Stimulated activated CD4-positive, alpha-beta T cell treated with anti-CD3 and anti-CD28 coated beads, Interleukin-1b, Interleukin-23, amount 100 ng/mL, for 48 hours (primary cell): Measurements from ENCODE around the gene FUT1.
A peak's percentile ranks its signal among the peaks of the same experiment; 100 is the strongest.
"Not testable (repeated sequence)": the region's sequence is repeated elsewhere in the genome, so short reads cannot be mapped to it uniquely, and the experiment has no call there.

Source experiments
- DNase-seq: peaks from one replicate; pipeline ENCODE4 v3.0.0-alpha.2; 2020

The FUT1 gene

DNA sequence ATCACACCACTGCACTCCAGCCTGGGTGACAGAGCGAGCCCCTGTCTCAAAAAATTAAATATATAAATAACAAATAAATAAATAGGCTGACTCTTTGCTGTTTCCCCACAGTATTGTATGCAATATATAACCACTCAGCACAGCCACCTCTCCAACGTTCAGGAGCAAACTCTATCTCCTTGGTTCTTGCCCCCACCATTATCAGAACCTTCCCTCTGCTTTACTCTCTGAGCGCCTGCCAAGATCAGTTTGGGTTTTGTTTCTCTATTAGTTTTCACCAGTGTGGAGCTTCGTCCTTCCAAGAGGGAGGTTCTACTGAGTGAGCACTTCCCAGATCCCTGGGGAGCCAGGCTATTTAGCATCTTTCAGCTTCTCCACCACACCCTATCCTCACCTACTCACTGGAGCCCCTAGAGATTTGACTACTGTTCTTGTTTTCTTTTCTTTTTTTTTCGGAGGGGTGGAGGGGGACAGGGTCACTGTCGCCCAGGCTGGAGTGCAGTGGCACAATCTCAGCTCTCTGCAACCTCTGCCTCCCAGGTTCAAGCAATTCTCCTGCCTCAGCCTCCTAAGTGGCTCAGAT lies 15.8 kb upstream of the FUT1 start:
- not testable (repeated sequence) for DNase-seq

GRCh38 chr19:48765816-48766215 lies 13.4 kb upstream of the FUT1 start:
- not testable (repeated sequence) for DNase-seq

GRCh38 chr19:48760504-48761205 lies 8.2 kb upstream of the FUT1 start:
- peak; percentile 41 for DNase-seq

GRCh38 chr19:48757741-48758144 lies 5.3 kb upstream of the FUT1 start:
- DNase-seq = no peak

- no peak for DNase-seq
Measured at GRCh38 chr19:48757089-48757675, 4.7 kb upstream of the FUT1 start.

DNA sequence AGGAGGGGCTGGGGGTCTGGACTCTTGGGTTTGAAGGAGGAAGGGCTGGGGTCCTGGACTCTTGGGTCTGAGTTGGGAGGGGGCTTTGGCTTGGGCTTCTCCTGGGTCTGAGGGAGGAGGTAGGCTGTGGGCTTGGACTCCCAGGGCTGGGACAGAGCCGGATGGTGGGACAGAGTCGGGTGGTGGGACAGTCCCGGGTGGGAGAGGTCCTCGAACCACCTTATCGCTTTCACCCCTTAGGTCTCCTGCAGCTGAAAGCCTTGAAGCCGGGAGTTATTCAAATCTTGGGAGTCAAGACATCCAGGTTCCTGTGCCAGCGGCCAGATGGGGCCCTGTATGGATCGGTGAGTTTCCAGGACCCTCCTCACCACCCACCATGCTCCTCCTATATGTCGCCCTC lies 4.2 kb upstream of the FUT1 start:
- no peak for DNase-seq

GRCh38 chr19:48756212-48756611 lies 3.8 kb upstream of the FUT1 start:
- DNase-seq = no peak

- DNase-seq = no peak
Measured at GRCh38 chr19:48755787-48756186, 3.3 kb upstream of the FUT1 start.

DNA sequence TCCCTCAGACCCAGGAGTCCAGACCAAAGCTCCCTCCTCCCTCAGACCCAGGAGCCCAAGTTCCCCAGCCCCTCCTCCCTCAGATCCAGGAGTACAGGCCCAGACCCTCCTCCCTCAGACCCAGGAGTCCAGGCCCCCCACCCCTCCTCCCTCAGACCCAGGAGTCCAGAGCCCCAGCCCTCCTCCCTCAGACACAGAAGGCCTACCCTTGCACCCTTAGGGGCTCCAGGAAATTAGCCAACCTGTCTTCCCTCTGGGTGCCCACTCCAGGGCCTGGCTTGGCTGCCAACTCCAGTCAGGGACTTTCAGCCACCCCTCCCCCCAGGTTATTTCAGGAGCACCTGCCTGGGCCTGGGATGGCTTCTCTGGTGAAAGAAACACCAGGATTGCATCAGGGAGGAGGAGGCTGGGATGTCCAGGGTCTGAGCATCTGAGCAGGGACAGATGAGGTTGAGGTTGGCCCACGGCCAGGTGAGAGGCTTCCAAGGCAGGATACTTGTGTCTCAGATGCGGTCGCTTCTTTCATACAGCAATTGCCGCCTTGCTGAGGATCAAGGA lies 2.7 kb upstream of the FUT1 start, which contains the start of gene FGF21:
Gene FGF21, plus strand, starts transcription at position 441 of the 558 bp plus-strand sequence. CDS start 713 bp downstream, outside the sequence.
- DNase-seq = no peak

GRCh38 chr19:48751845-48752495 lies 471 bp downstream of the FUT1 start:
- DNase-seq = no peak

DNA sequence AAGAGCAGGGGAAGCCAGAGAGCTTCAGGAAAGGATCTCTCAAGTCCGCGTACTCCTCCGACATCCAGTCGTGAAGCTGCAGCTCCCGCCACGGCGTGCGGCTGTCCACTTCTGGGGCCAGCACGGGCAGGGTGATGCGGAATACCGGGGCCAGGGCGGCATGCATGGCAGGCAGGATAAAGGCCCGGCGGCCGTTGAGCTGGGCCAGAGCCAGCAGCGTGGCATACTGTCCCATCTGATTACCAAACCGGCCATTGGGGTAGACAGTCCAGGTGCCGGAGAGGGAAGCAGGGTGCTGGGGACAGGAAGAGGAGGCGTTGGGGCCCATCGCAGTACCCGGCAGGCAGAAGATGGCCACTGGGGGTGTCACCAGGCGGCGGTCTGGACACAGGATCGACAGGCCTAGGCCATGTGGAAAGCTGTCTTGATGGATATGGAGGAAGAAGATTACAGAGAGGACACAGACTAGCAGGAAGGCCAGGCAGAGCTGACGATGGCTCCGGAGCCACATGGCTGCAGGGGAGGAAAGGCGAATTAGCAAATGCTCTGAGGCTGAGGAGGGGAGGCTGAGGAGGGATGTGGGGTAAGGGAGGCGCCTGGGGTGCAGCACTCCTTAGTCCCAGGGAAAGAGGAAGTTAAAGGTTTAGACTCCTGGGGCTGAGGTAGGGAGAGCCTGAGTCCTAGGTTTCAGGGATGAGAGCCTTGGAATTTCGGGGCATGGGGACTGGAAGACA lies 1.5 kb downstream of the FUT1 start:
- DNase-seq = no peak

GRCh38 chr19:48750351-48750750 lies 2.1 kb downstream of the FUT1 start:
- no peak for DNase-seq

GRCh38 chr19:48749571-48750198 lies 2.8 kb downstream of the FUT1 start:
- DNase-seq = no peak

DNA sequence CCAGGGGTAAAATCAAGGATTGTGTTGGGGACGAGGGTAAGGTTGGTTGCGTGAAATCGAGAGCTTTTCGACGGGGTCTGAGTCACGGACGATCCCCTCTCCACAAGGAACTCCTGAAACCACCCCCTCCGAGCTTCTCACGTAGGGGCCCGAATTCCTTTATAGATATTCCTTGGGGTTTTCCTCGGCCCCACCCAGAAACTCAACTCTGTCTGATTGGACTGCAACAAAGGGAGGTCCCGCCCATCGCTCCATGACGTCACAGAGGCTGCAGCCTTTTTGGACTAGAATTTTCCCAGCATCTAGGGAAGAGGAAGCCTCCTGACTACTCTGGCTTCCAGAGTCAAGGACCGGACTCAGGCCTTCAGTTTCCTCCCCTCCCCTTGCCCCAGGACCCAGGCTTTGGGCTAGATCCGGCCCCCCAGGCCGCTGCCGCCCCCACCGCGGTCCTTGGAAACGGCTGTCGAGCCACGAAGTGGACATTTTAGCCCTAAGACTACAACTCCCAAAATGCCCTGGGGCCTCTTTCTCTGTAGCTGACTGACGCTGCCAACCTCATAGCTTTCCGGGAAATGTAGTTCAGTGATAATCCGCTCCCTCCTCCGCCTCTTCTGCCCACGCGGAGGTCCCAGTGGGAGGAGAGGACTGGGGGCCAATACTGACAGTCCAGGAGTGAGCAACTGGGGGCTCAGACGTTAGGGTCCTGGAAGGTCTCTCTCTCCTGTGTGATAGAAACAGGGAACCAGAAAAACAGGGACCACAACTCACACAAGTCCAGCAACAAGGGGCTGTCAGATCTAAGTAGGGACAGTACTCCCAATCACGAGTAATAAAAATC lies 5.5 kb downstream of the FUT1 start, which contains the start of gene IZUMO1:
Gene IZUMO1, minus strand, starts transcription at position 172 of the 838 bp plus-strand sequence. CDS start 1,050 bp downstream, outside the sequence.
- peak; percentile 60 for DNase-seq

DNA sequence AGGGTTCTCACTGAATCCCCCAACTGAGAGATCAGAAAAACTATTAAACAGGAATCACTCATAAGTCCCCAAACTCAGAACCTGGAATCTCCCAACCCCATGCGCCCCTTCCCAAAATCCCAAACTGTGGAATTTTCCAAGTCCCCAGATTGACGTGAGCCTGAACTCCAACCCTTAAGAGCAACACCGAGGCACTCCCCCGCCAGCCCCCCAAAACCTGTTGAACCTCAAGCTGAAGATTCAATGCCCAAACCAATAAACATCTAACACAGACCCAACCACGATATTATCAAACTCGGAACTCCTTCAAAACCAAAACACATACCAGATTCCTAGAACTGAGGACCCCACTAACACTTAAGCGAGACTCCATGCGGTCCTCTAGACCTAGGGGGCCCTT lies 6.3 kb downstream of the FUT1 start:
- DNase-seq = no peak

DNA sequence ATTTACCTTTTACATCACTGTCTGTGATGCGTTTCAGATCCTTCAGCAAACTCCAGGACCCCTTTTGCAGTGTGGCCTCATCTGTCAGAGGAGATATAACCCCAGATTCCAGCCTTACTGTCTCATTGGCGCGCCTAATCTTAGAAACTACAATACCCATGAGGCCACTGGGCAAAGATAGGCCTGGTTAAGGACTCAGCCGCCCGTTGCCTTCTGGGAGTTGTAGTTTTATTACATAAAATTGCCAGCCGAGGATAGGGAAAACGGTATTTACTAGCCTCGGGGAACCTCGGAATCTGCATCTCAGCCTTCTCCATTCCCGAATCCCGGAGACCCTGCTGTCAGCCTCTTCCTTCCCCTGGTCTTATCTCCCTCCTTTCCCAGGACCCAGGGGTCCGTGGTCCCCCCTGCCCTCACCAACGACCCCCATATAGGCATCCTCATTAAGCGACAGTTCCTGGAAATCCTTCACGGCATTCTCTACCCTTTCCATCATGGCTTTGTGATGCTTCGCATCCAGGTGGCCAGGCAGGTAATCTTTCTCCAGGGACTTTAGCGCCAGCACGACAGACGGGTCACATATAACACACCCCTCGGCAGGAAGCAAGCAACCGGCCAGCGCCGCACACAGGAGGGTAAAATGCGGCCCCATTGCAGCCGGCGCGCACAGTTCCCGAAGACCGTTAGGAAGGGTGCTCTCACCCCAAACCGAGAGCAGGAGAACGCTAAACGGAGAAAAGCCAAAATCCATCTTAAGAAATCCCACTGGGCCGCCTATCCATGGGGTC lies 7.0 kb downstream of the FUT1 start:
- DNase-seq = peak; percentile 60

GRCh38 chr19:48742096-48742495 lies 10.3 kb downstream of the FUT1 start:
- DNase-seq = no peak

DNA sequence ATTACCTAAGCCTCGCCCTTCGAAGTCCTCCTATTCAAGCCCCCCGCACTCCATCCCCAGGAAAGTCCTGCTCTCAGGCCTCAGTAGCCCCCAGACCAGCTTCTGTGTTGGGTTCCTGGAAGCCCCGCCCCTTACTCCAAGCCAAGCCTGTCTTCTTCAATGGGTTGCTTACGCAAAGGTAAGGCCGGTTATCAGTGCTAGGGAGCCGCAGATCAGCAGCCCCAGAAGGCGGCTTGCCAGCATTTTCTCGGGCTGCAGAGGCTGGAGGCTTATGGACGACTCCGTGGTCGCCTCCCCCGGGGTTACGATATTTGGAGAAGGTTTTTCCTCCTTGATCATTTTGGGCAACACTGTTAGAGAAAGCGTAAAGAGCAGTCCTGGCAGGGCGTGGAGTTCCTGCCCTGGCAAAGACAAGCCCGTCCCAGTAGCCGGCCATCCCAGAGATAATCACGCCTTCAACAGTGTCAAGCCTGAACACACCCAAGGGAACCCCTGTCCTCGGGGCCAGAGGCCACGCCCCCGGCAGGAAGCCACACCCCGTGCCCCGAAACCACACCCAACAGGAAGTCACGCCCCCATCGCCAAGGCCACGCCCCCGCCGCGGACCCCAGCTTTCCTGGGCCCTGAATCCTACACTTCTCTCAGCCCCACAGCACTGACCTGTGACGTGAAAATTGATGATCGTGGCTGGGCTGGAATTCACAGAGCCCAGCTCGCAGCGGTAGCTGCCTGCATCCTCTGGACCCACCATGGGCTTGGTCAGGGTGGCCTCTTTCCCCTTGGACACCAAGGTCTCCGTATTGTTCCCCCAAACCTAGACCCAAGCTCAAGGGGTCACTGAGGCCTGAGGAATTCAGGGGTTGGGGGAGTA lies 11.1 kb downstream of the FUT1 start:
- DNase-seq = peak; percentile 48
